ENCODE results near the gene M6PR. TPM values are rescaled to one million over a fixed set of nuclear protein-coding genes. Genes with fewer than 3 reads are reported as not detected.

The M6PR gene
- total RNA-seq, 1 experiment from 2014 or later, result 241 TPM

DNA sequence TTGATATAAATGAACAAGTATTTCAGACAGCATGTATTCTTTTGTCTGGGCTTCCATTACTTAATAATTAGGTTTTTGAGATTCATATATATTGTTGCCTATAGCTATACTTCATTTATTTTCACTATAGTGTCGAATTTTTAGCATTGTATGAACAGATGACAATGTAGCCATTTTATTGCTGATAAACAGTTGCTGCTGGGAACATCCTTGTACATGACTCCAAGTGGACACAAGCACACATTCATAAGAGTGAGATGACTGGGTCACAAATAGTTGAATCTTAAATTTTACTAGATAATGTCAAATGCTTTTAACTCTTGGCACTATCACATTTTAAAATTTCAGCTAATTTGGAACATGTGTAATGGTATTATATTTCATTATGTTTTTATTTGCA is 54.5 kb downstream of the M6PR start:
- H3K36me3 Mint-ChIP-seq (ENCODE audit: insufficient read depth, unreplicated experiment), result no peaks in the 10 kb centered on the region
- no peak overlapping the region for H3K27ac Mint-ChIP-seq (ENCODE audit: unreplicated experiment)
- H3K4me3 Mint-ChIP-seq (ENCODE audit: low read depth, unreplicated experiment), result no peak overlapping the region
- H3K4me1 Mint-ChIP-seq (ENCODE audit: low read depth, unreplicated experiment), result no peaks in the 10 kb centered on the region
- intact Hi-C loops (cut with micrococcal nuclease; ENCODE audit: unreplicated experiment), result loop anchor here (10.0 kb wide), 1 partner anchor 350 kb away; the partner anchor contains the start of gene CLEC4E
- no TSS peak for BruUV-seq (replicated peaks)
- no peak for DNase-seq
- TF ChIP-seq, protein P1, sequence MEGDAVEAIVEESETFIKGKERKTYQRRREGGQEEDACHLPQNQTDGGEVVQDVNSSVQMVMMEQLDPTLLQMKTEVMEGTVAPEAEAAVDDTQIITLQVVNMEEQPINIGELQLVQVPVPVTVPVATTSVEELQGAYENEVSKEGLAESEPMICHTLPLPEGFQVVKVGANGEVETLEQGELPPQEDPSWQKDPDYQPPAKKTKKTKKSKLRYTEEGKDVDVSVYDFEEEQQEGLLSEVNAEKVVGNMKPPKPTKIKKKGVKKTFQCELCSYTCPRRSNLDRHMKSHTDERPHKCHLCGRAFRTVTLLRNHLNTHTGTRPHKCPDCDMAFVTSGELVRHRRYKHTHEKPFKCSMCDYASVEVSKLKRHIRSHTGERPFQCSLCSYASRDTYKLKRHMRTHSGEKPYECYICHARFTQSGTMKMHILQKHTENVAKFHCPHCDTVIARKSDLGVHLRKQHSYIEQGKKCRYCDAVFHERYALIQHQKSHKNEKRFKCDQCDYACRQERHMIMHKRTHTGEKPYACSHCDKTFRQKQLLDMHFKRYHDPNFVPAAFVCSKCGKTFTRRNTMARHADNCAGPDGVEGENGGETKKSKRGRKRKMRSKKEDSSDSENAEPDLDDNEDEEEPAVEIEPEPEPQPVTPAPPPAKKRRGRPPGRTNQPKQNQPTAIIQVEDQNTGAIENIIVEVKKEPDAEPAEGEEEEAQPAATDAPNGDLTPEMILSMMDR (IDR thresholded peaks at IDR 0.05; ENCODE audit: unreplicated experiment), result no peak
- no peaks in the 10 kb centered on the region for H3K27me3 Mint-ChIP-seq (ENCODE audit: unreplicated experiment)
- no peaks in the 10 kb centered on the region for H3K9me3 Mint-ChIP-seq (ENCODE audit: low read depth, unreplicated experiment)
- CTCF ChIA-PET, result no interaction called here

DNA sequence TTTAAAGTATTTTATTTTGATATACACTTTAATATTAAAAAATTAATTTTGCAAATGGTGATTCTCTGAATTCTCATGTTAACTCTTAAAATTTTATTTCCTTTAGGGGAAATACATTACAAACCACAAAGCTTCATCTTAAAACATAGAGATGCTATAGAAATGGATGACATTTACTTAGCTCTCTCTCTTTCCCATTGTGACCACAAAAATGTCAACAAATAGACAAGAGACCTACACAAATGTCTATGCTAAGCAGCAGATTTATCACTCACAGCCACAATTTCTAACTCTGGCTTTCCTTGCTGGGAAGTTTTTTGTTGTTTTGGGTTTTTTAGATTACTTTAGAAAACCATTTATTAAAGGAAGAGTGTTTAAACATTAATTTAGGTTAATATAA is 55.1 kb downstream of the M6PR start:
- intact Hi-C loops (cut with micrococcal nuclease; ENCODE audit: unreplicated experiment), result loop anchor here (10.0 kb wide), 1 partner anchor 350 kb away; the partner anchor contains the start of gene CLEC4E

DNA sequence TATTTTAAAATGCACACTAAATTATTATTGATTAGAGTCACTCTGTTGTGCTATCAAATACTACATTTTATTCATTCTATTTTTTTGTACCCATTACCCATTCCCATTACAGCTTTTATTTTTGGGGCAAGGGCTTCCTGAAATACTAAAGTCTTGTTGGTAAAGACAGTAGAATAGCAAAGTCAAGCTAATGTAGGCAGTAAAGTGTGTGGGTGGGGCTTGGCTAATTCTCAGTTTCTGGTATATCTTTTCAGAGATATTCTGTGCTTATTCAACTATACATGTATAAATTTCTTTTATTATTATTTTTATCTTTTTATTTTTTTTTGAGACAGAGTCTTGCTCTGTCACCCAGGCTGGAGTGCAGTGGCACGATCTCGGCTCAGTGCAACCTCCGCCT is 57.5 kb downstream of the M6PR start:
- TF ChIP-seq, protein P1 (IDR thresholded peaks at IDR 0.05; ENCODE audit: unreplicated experiment), result no peak
- H3K9me3 Mint-ChIP-seq (ENCODE audit: low read depth, unreplicated experiment), result no peaks in the 10 kb centered on the region
- no TSS peak for BruUV-seq (replicated peaks)
- no peak overlapping the region for H3K27ac Mint-ChIP-seq (ENCODE audit: unreplicated experiment)
- no peaks in the 10 kb centered on the region for H3K4me1 Mint-ChIP-seq (ENCODE audit: low read depth, unreplicated experiment)
- intact Hi-C loops (cut with micrococcal nuclease; ENCODE audit: unreplicated experiment), result loop anchor here (2.0 to 10.0 kb wide), 2 partner anchors 111 to 347 kb away; partner anchors contain the start of gene CLEC4E
- H3K36me3 Mint-ChIP-seq (ENCODE audit: insufficient read depth, unreplicated experiment), result no peaks in the 10 kb centered on the region
- CTCF ChIA-PET, result no interaction called here
- no peaks in the 10 kb centered on the region for H3K27me3 Mint-ChIP-seq (ENCODE audit: unreplicated experiment)
- DNase-seq, result no peak
- no peak overlapping the region for H3K4me3 Mint-ChIP-seq (ENCODE audit: low read depth, unreplicated experiment)

More for the DNA sequence above, 55.1 kb downstream of the M6PR start:
- no peak overlapping the region for H3K4me3 Mint-ChIP-seq (ENCODE audit: low read depth, unreplicated experiment)
- BruUV-seq (replicated peaks), result no TSS peak
- H3K27ac Mint-ChIP-seq (ENCODE audit: unreplicated experiment), result no peak overlapping the region
- CTCF ChIA-PET, result interaction anchor here (0.6 kb wide), 1 partner anchor 225 kb away, joined by 4 read pairs; no protein-coding TSS in a partner anchor
- H3K27me3 Mint-ChIP-seq (ENCODE audit: unreplicated experiment), result no peaks in the 10 kb centered on the region
- H3K9me3 Mint-ChIP-seq (ENCODE audit: low read depth, unreplicated experiment), result no peaks in the 10 kb centered on the region
- no peaks in the 10 kb centered on the region for H3K4me1 Mint-ChIP-seq (ENCODE audit: low read depth, unreplicated experiment)
- TF ChIP-seq, protein P1 (IDR thresholded peaks at IDR 0.05; ENCODE audit: unreplicated experiment), result no peak
- DNase-seq, result no peak
- no peaks in the 10 kb centered on the region for H3K36me3 Mint-ChIP-seq (ENCODE audit: insufficient read depth, unreplicated experiment)

Other genes with a start within 250 kb of the M6PR start
- gene A2ML1, start 127.0 kb downstream of the M6PR start, total RNA-seq (2022), result 0.24 and 0.42 TPM in 2 replicates
- gene PHC1, start 35.1 kb downstream of the M6PR start, total RNA-seq (2022), result 23.0 and 27.9 TPM in 2 replicates
- gene KLRG1, start 39.9 kb upstream of the M6PR start, total RNA-seq (2022), result 0.38 and 0.66 TPM in 2 replicates
- gene A2M, start 166.3 kb upstream of the M6PR start, total RNA-seq (2022), result not detected in 2 replicates